ENCODE data around the gene FMO1. TPM values are rescaled to one million over a fixed set of nuclear protein-coding genes. Genes with fewer than 3 reads are reported as not detected.

Gene FMO1
- total RNA-seq, 4 donors from 2014 or later = 0.36 TPM; not detected in 3

DNA sequence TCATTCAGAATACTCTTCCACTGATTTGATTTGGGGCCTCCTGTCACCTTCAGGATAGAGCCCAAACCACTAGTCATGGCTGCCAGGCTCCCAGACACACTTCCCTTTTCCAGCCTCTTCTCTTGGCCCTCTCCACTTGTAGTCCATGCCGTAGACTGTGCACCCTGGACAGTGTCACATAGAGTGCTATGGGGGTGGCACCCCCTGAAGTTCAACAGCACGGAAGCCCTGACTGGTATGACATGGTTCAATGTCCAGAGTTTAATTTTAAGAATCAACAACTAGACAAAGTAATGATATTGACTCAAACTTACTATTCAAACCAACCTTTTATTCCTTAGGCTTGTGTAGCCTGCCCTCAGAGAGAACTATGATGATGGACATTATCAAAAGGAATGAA, 40.9 kb upstream of the FMO1 start:
- ATAC-seq = no peak
- no peak overlapping the region for H3K4me3 ChIP-seq
- peak overlapping the region in 1 of 4 donors; percentile 19 for H3K27ac ChIP-seq
- TF ChIP-seq POLR2A (IDR thresholded peaks at IDR 0.05) = no peak
- TF ChIP-seq, protein P1, sequence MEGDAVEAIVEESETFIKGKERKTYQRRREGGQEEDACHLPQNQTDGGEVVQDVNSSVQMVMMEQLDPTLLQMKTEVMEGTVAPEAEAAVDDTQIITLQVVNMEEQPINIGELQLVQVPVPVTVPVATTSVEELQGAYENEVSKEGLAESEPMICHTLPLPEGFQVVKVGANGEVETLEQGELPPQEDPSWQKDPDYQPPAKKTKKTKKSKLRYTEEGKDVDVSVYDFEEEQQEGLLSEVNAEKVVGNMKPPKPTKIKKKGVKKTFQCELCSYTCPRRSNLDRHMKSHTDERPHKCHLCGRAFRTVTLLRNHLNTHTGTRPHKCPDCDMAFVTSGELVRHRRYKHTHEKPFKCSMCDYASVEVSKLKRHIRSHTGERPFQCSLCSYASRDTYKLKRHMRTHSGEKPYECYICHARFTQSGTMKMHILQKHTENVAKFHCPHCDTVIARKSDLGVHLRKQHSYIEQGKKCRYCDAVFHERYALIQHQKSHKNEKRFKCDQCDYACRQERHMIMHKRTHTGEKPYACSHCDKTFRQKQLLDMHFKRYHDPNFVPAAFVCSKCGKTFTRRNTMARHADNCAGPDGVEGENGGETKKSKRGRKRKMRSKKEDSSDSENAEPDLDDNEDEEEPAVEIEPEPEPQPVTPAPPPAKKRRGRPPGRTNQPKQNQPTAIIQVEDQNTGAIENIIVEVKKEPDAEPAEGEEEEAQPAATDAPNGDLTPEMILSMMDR (IDR thresholded peaks at IDR 0.05 in 4 of 5, conservative IDR thresholded peaks at IDR 0.05 in 1 of 5) = no peak
- H3K36me3 ChIP-seq = no peaks in the 10 kb centered on the region
- DNase-seq = no peak
- H3K4me1 ChIP-seq = peaks cover 0 to 10% of the 10 kb centered on the region in 2 donors
- intact Hi-C loops (cut with DNase I; ENCODE audit: low total_unique reads) = no loop called here
- no peaks in the 10 kb centered on the region for H3K9me3 ChIP-seq
- in situ Hi-C loops (cut with MboI; ENCODE audit: low sequenced_read_pairs in 4 of 4) = no loop called here
- H3K27me3 ChIP-seq = no peaks in the 10 kb centered on the region

DNA sequence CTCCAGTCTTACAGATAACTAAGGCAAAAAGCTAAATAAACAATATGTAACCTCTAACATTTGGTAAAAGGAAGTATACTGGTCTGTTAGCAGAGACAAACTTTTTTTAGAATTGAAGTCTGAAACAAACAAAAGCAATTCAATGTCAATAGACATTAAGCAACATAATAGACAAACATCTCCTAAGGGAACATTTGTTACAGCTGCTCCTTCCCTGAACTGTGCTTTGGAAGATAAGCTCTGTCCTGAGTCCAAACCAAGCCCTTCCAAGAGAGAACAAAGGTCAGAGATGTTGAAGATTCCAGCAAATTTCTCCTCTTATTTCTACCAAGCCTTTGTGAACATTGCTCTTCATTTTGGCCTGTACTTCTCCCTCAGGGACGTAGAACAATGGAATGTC, 37.9 kb upstream of the FMO1 start:
- peak; percentile 78 to 82 for ATAC-seq
- Histone ChIP-seq H3K4me1 (peaks cover 0 to 10% of the 10 kb centered on the region in 2 donors), H3K27me3 (no peaks in the 10 kb centered on the region), H3K36me3 (no peaks in the 10 kb centered on the region), H3K4me3 (no peak overlapping the region), H3K27ac (peak overlapping the region; percentile 20 to 54 (median 27)), H3K9me3 (no peaks in the 10 kb centered on the region)
- no peak for DNase-seq
- intact Hi-C loops (cut with DNase I; ENCODE audit: low total_unique reads) = no loop called here
- TF ChIP-seq, protein P1 (IDR thresholded peaks at IDR 0.05 in 4 of 5, conservative IDR thresholded peaks at IDR 0.05 in 1 of 5) = no peak
- no peak for TF ChIP-seq POLR2A (IDR thresholded peaks at IDR 0.05)
- in situ Hi-C loops (cut with MboI; ENCODE audit: low sequenced_read_pairs in 4 of 4) = no loop called here

DNA sequence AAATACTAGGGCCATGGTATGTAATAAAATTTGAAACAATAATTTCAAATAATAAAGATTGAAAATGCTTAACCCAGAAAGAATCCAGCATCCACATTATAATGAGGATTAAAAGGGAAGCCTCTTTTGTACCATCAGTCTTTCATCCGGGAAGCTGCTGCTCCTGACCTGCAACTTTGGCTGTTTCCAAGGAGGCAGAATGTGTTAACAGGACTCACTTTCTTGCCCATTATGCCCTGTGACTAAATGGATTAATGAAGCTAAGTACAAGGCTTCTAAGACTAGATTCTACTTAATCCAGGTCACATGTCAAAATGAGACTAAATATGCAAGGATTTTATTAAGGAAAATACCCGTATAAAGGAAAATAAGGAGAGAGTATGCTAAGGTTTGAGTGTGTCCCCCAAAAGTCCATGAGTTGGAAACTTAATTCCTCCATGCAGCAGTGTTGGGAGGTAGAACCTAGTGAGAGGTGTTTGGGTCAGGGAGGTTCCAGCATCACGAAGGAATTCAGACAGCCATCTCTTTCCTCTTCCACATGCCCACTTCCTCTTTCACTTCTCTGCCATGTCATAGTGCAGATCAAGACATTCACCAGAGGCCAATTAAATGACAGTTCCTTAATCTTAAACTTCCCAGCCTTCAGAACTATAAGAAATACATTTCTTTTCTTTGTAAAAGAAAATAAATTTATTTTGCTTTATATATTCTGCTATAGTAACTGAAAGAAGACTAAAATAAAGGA, 35.5 kb upstream of the FMO1 start:
- no peaks in the 10 kb centered on the region for H3K27me3 ChIP-seq
- intact Hi-C loops (cut with DNase I; ENCODE audit: low total_unique reads) (no loop called here), in situ Hi-C loops (cut with MboI; ENCODE audit: low sequenced_read_pairs in 4 of 4) (no loop called here)
- TF ChIP-seq POLR2A (IDR thresholded peaks at IDR 0.05) = no peak
- TF ChIP-seq, protein P1 (IDR thresholded peaks at IDR 0.05 in 4 of 5, conservative IDR thresholded peaks at IDR 0.05 in 1 of 5) = no peak
- H3K36me3 ChIP-seq = no peaks in the 10 kb centered on the region
- H3K9me3 ChIP-seq = no peaks in the 10 kb centered on the region
- ATAC-seq = no peak
- H3K27ac ChIP-seq = no peak overlapping the region
- peaks cover 0 to 10% of the 10 kb centered on the region in 2 donors for H3K4me1 ChIP-seq
- H3K4me3 ChIP-seq = no peak overlapping the region
- DNase-seq = no peak

DNA sequence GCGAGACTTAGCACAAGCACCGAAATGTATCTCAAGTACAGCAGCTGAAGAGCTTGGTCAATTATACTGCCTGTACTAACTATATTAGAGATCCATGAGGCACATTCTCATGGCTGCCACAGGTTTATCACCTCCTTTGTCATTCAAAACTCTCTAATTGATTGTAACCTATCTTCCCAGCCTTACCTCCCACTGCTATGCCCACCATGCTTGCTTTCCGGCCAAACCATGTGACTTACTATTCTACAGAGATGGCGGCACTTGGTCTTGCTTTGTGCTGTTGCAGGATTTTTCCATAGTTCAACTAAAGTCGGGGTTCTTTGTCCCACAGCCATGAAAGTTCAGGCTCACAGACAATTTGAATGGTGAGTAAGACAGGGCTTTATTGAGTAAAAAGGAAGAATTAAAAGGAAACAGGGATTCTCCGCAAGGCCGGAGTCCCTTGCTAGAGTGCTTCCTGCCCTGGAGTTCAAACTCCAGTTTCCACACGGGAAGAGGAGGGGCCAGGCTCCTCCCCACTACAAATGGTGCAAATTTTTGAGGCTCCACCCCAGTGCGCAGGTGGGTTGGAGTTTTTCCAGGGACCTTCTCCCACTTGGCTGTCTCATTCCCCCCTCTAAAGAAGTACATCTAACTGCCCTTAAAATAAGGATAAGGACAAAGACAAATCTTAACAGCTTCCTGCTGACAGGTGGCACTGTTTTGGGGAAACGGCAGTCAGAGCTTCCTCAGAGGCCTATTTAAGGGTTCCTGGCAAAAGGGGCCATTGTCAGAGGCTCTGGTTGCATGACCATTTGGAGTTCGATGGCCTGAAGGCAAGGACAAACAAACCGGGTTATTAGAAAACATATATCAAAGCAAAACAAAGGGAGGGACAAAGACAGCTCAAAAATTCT, 34.5 kb upstream of the FMO1 start:
- no peaks in the 10 kb centered on the region for H3K9me3 ChIP-seq
- H3K36me3 ChIP-seq = no peaks in the 10 kb centered on the region
- H3K4me3 ChIP-seq = no peak overlapping the region
- H3K27ac ChIP-seq = no peak overlapping the region
- intact Hi-C loops (cut with DNase I; ENCODE audit: low total_unique reads) = no loop called here
- in situ Hi-C loops (cut with MboI; ENCODE audit: low sequenced_read_pairs in 4 of 4) = no loop called here
- no peaks in the 10 kb centered on the region for H3K27me3 ChIP-seq
- TF ChIP-seq POLR2A (IDR thresholded peaks at IDR 0.05) = no peak
- TF ChIP-seq, protein P1 (IDR thresholded peaks at IDR 0.05 in 4 of 5, conservative IDR thresholded peaks at IDR 0.05 in 1 of 5) = no peak
- DNase-seq = no peak
- ATAC-seq = no peak
- H3K4me1 ChIP-seq = peaks cover 0 to 11% of the 10 kb centered on the region in 2 donors
